HG03469 (cell line): ENCODE results near the gene HMCES.
"Not testable (repeated sequence)": the region's sequence is repeated elsewhere in the genome, so short reads cannot be mapped to it uniquely, and the experiment has no call there.

Experiments used
- ATAC-seq: cut with Tn5 transposase; IDR thresholded peaks from one replicate; pipeline ENCODE4 v1.9.1; 2021; ENCODE audit warnings: mild to moderate bottlenecking, moderate library complexity, moderate number of reproducible peaks; ENCODE audit not compliant: unreplicated experiment

The HMCES gene

GRCh38 chr3:129257609-129258008 is 21.1 kb upstream of the HMCES start:
- no peak for ATAC-seq

GRCh38 chr3:129259612-129260477 is 18.8 kb upstream of the HMCES start:
- no peak for ATAC-seq

GRCh38 chr3:129260606-129261005 is 18.1 kb upstream of the HMCES start:
- ATAC-seq: no peak

- no peak for ATAC-seq
Observed at GRCh38 chr3:129261894-129262293, 16.8 kb upstream of the HMCES start.

- ATAC-seq: no peak
Observed at GRCh38 chr3:129263161-129263910, 15.3 kb upstream of the HMCES start.

- not testable (repeated sequence) for ATAC-seq
Observed at GRCh38 chr3:129264994-129265393, 13.7 kb upstream of the HMCES start.

- no peak for ATAC-seq
Observed at GRCh38 chr3:129266651-129267050, 12.0 kb upstream of the HMCES start.

- no peak for ATAC-seq
Observed at GRCh38 chr3:129268396-129268795, 10.3 kb upstream of the HMCES start.

- ATAC-seq: no peak
Observed at GRCh38 chr3:129271674-129272073, 7.0 kb upstream of the HMCES start.

GRCh38 chr3:129276385-129276784 is 2.3 kb upstream of the HMCES start:
- ATAC-seq: peak; percentile 82

GRCh38 chr3:129277829-129278271 is 820 bp upstream of the HMCES start:
- no peak for ATAC-seq

- no peak for ATAC-seq
Observed at GRCh38 chr3:129278966-129279906, 566 bp downstream of the HMCES start.

- ATAC-seq: no peak
Observed at GRCh38 chr3:129280183-129280582, 1.5 kb downstream of the HMCES start.

- no peak for ATAC-seq
Observed at GRCh38 chr3:129281726-129282125, 3.1 kb downstream of the HMCES start.

- ATAC-seq: peak; percentile 83
Observed at GRCh38 chr3:129282727-129283327, 4.2 kb downstream of the HMCES start.

- ATAC-seq: no peak
Observed at GRCh38 chr3:129286081-129286480, 7.4 kb downstream of the HMCES start.

- no peak for ATAC-seq
Observed at GRCh38 chr3:129288446-129288845, 9.8 kb downstream of the HMCES start.

- ATAC-seq: no peak
Observed at GRCh38 chr3:129289201-129289921, 10.7 kb downstream of the HMCES start.

- no peak for ATAC-seq
Observed at GRCh38 chr3:129291236-129291886, 12.7 kb downstream of the HMCES start.
